Endothelial cell of umbilical vein (primary cell): ENCODE results near the gene TBX21. TPM values are rescaled to one million over a fixed set of nuclear protein-coding genes. Genes with fewer than 3 reads are reported as not detected.

Experiments
- BruUV-seq: library from RNA; stranded (reverse); fragments of 400-500 nt; replicated peaks from 2 replicates; lab custom pipeline; 2021; lab: Mats Ljungman, UMichigan
- CTCF ChIA-PET: fragments of 300-600, 350-600 bp; sonication (Branson Sonifier 250); formaldehyde crosslinking; loops from one replicate; lab custom pipeline; 2021; ENCODE audit warnings: antibody characterized with exemption, inconsistent platforms; lab: Charles Lee
- POLR2A ChIA-PET: fragments of 300-600, 350-600 bp; sonication (Branson Sonifier 250); formaldehyde crosslinking; loops from one replicate; lab custom pipeline; 2021; ENCODE audit warnings: antibody characterized with exemption, inconsistent platforms; lab: Charles Lee
- DNase-seq: peaks from one replicate; pipeline ENCODE4 v3.0.0-alpha.2; 2011; ENCODE audit warnings: low read depth, low spot score
- FAIRE-seq: peaks from 2 replicates; lab custom pipeline; 2011; peaks lifted over from hg19 to GRCh38; lab: Jason Lieb, UNC
- H2AFZ ChIP-seq: 2 replicates; pipeline ENCODE4 v1.6.0; 2012; ENCODE audit warnings: low read depth, low read length, control low read depth, inconsistent platforms
- H3K27ac ChIP-seq: 2 replicates; pipeline ENCODE4 v1.5.1; 2011; ENCODE audit warnings: low read depth, mild to moderate bottlenecking, control low read depth, low read length, moderate library complexity; ENCODE audit not compliant: insufficient read depth
- H3K27me3 ChIP-seq, 2 experiments: 2 replicates each; pipeline versions ENCODE4 v1.6.0 to v1.6.1; 2011; ENCODE audit warnings: low read length in 2 of 2, mixed read lengths in 1 of 2; ENCODE audit not compliant: control insufficient read depth in 2 of 2, insufficient read depth in 2 of 2
- H3K36me3 ChIP-seq, 2 experiments: 2 replicates in 1 of 2; 3 replicates in 1 of 2; pipeline ENCODE4 v1.5.1; 2011; ENCODE audit warnings: low read length in 2 of 2, mild to moderate bottlenecking in 1 of 2, moderate library complexity in 1 of 2; ENCODE audit not compliant: control insufficient read depth in 2 of 2, insufficient read depth in 2 of 2; ENCODE audit errors: extremely low read depth in 1 of 2
- H3K4me1 ChIP-seq: 3 replicates; pipeline ENCODE4 v1.5.1; 2011; ENCODE audit warnings: mild to moderate bottlenecking, low read length; ENCODE audit not compliant: control insufficient read depth, insufficient read depth; ENCODE audit errors: extremely low read depth
- H3K4me2 ChIP-seq: 2 replicates; pipeline ENCODE4 v1.6.1; 2011; ENCODE audit warnings: low read length, control low read depth, mixed read lengths; ENCODE audit not compliant: insufficient read depth
- H3K4me3 ChIP-seq, 3 experiments: fragments of 200-600 bp in 1 of 3; sonication (generic), shearing (Covaris generic) in 1 of 3; replicated peaks in 1 of 3; 2 replicates each; pipeline ENCODE4 v1.5.1; 2011 to 2016; ENCODE audit warnings: control low read depth in 3 of 3, low read length in 3 of 3, mild to moderate bottlenecking in 2 of 3, inconsistent platforms in 1 of 3, low read depth in 1 of 3, moderate library complexity in 1 of 3; ENCODE audit not compliant: insufficient read depth in 1 of 3
- H3K79me2 ChIP-seq: 2 replicates; pipeline ENCODE4 v1.6.0; 2012; ENCODE audit warnings: low read length, inconsistent platforms; ENCODE audit not compliant: control insufficient read depth, insufficient read depth
- H3K9ac ChIP-seq: replicated peaks from 2 replicates; pipeline ENCODE3; 2011; ENCODE audit warnings: low read length, control low read depth; ENCODE audit not compliant: insufficient read depth; ENCODE audit errors: extremely low read depth
- H3K9me1 ChIP-seq: replicated peaks from 3 replicates; pipeline ENCODE4 v1.6.0; 2011; ENCODE audit warnings: mild to moderate bottlenecking, low read length; ENCODE audit not compliant: control insufficient read depth, insufficient read depth; ENCODE audit errors: extremely low read depth
- H3K9me3 ChIP-seq: replicated peaks from 2 replicates; pipeline ENCODE4 v1.5.1; 2012; ENCODE audit warnings: low read length, inconsistent platforms; ENCODE audit not compliant: control insufficient read depth, insufficient read depth
- H4K20me1 ChIP-seq: replicated peaks from 2 replicates; pipeline ENCODE3; 2011; ENCODE audit warnings: mild to moderate bottlenecking, low read length; ENCODE audit not compliant: control insufficient read depth, insufficient read depth; ENCODE audit errors: extremely low read depth
- CTCF ChIP-seq, 2 donors: IDR thresholded peaks; 1 replicate in 1 of 2; 2 replicates in 1 of 2; pipeline ENCODE4 v1.5.1; 2011; ENCODE audit warnings: low read length in 2 of 2, mild to moderate bottlenecking in 2 of 2, moderate library complexity in 2 of 2, control low read depth in 1 of 2, inconsistent platforms in 1 of 2, low read depth in 1 of 2; ENCODE audit not compliant: insufficient read depth in 1 of 2; ENCODE audit errors: extremely low read depth in 1 of 2
- EZH2 ChIP-seq: IDR thresholded peaks from 2 replicates; pipeline ENCODE4 v1.6.1; 2012; ENCODE audit warnings: borderline replicate concordance, low read depth, mild to moderate bottlenecking, moderate library complexity, low read length, inconsistent platforms; ENCODE audit not compliant: severe bottlenecking
- FOS ChIP-seq: IDR thresholded peaks from 2 replicates; pipeline ENCODE4 v1.6.1; 2011; ENCODE audit warnings: mild to moderate bottlenecking, low read length, moderate library complexity, borderline replicate concordance; ENCODE audit not compliant: insufficient read depth
- GATA2 ChIP-seq: IDR thresholded peaks from 2 replicates; pipeline ENCODE4 v1.7.0; 2011; ENCODE audit warnings: low read depth, mild to moderate bottlenecking, moderate library complexity, mixed read lengths, low read length; ENCODE audit not compliant: insufficient read length, insufficient read depth
- JUN ChIP-seq: IDR thresholded peaks from 2 replicates; pipeline ENCODE4 v1.6.1; 2011; ENCODE audit warnings: borderline replicate concordance, low read depth; ENCODE audit not compliant: insufficient read length, insufficient read depth
- MYC ChIP-seq: IDR thresholded peaks from one replicate; pipeline ENCODE4 v1.6.1; 2011; ENCODE audit warnings: mild to moderate bottlenecking, low read depth, low read length
- POLR2A ChIP-seq: IDR thresholded peaks from 2 replicates; pipeline ENCODE4 v1.6.1; 2012; ENCODE audit warnings: low read depth, mild to moderate bottlenecking, control low read depth, low read length
- POLR2AphosphoS5 ChIP-seq: IDR thresholded peaks from 2 replicates; pipeline ENCODE4 v1.6.1; 2012; ENCODE audit warnings: low read depth, mild to moderate bottlenecking, control low read depth, low read length, moderate library complexity; ENCODE audit not compliant: insufficient read depth
- dilution Hi-C: fragments of 300-500 bp; cut with MboI; formaldehyde crosslinking; loops from one replicate; pipeline ENCODE4 v1.15.0; 2019; ENCODE audit warnings: low sequenced_read_pairs; ENCODE audit not compliant: extremely low pct_ligation_motif_present
- intact Hi-C: fragments of 100-400 bp; cut with micrococcal nuclease; formaldehyde crosslinking; loops from one replicate; pipeline ENCODE4 v1.10.0; 2022
- polyA plus RNA-seq, 4 experiments: library from polyadenylated mRNA; depleted of rRNA in 3 of 4; stranded (reverse) in 3 of 4; unstranded in 1 of 4; fragments of >200 nt; gene quantifications; 2 replicates each; pipeline versions ENCODE4 v1.2.1 to v1.2.3, GENCODE V29; 2011 to 2012; ENCODE audit warnings: missing spikeins in 1 of 4
- total RNA-seq: library from RNA; stranded (reverse); gene quantifications from 2 replicates; pipeline ENCODE4 v1.2.3, GENCODE V29; 2021
- TF ChIP-seq, protein P1 (sequence below): IDR thresholded peaks from 2 replicates; pipeline ENCODE4 v1.6.1; 2011; ENCODE audit not compliant: insufficient read depth, insufficient read length

The TBX21 gene
- total and polyA plus RNA-seq, 2 donors (not counting 3 experiments of a cell fraction or from before 2014, with no cell fraction given), result not detected

DNA sequence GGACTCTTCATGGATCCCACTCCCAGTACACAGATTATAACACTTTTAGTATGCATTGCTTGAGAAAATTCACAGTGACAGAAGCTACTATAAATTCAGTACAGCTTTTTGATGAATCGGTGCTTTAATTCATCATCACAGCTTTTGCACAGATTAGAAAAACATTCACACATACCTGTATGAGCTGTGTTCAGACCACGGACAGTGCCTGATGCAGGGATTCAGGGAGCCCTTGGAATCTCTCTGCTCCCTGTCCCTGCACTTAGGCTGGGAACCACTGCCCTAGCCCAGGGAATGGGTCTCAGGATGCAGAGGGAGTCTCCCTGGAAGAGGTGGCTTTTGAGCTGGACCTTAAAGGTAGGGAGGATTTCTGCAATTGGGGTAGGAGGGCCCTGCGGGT is 25.2 kb upstream of the TBX21 start:
- Histone ChIP-seq H3K27ac (no peak overlapping the region), H3K4me1 (no peaks in the 10 kb centered on the region), H3K36me3 (peaks cover 0 to 15% of the 10 kb centered on the region in 2 experiments), H3K27me3 (no peaks in the 10 kb centered on the region), H3K4me3 (no peak overlapping the region), H3K79me2 (no peaks in the 10 kb centered on the region), H3K4me2 (no peak overlapping the region), H2AFZ (no peak overlapping the region), H4K20me1 (no peaks in the 10 kb centered on the region), H3K9ac (no peak overlapping the region), H3K9me1 (no peaks in the 10 kb centered on the region), H3K9me3 (no peaks in the 10 kb centered on the region)
- DNase-seq, result no peak
- ChIA-PET CTCF (interaction anchor here (0.8 to 3.6 kb wide), 2 partner anchors 10 to 14 kb away, joined by 3 to 22 read pairs; partner anchors contain the start of gene TBKBP1), POLR2A (no interaction called here)
- BruUV-seq, result no TSS peak
- no peak for TF ChIP-seq MYC
- TF ChIP-seq POLR2AphosphoS5, result no peak
- TF ChIP-seq EZH2, result no peak
- TF ChIP-seq POLR2A, result no peak
- TF ChIP-seq, protein P1, sequence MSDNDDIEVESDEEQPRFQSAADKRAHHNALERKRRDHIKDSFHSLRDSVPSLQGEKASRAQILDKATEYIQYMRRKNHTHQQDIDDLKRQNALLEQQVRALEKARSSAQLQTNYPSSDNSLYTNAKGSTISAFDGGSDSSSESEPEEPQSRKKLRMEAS, result no peak
- no peak for TF ChIP-seq GATA2
- TF ChIP-seq CTCF (IDR thresholded peaks at IDR 0.05; ENCODE audit: extremely low read depth in 1 of 2, insufficient read depth in 1 of 2, low read depth in 1 of 2, low read length in 2 of 2), result no peak
- no peak for TF ChIP-seq FOS
- no peak for TF ChIP-seq JUN
- intact Hi-C loops (no loop called here), dilution Hi-C loops (no loop called here)
- FAIRE-seq, result no peak
